RPMI7951 (cell line): ENCODE results near the gene CLEC16A. TPM values are rescaled to one million over a fixed set of nuclear protein-coding genes. Genes with fewer than 3 reads are reported as not detected.
"Not testable (repeated sequence)": the region's sequence is repeated elsewhere in the genome, so short reads cannot be mapped to it uniquely, and the experiment has no call there.

Experiments used
- DNase-seq: peaks from one replicate; pipeline ENCODE4 v3.0.0-alpha.2; 2012; ENCODE audit warnings: low read depth
- total RNA-seq: library from RNA; depleted of rRNA; stranded (reverse); fragments of >200 nt; shearing (Covaris generic); gene quantifications from 2 replicates; pipeline ENCODE4 v1.2.3, GENCODE V29; 2014

The CLEC16A gene
- total RNA-seq, 1 experiment from 2014 or later = 8.8 TPM

DNA sequence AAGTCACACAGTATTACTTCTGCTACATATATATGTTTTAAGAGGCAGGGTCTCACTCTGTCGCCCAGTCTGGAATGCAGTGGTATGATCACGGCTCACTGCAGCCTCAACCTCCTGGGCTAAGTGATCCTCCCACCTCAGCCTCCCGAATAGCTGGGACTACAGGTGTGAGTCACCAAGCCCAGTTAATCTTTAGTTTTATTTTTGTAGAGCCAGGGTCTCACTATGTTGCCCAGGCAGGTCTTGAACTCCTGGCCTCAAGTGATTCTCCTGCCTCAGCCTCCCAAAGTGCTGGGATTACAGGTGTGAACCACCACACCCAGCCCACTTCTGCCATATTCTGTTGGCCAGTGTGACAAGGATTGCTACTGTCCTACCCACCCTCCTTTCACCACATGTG lies 19.1 kb upstream of the CLEC16A start:
- DNase-seq = not testable (repeated sequence)

DNA sequence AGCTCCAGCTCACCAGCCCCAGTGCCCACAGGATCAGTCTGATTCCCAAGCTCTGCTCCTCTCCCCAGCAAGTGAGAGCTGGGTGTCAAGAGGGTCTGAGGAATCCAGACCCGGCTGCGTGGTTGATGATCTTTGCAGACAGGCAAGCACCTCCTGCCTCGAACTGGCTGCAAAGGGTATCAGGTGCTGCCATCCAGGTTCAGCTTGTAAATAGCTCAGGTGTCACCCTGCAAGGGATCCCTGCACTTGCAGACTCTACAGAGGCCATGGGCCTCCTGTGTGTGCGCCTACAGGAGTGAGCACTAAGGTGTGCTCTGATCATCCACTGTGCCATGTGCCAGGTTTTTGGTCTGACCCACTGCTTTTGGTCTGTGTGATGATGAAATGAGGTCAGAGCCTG lies 18.3 kb upstream of the CLEC16A start:
- DNase-seq = no peak

GRCh38 chr16:10926867-10927266 lies 17.5 kb upstream of the CLEC16A start:
- DNase-seq = no peak

DNA sequence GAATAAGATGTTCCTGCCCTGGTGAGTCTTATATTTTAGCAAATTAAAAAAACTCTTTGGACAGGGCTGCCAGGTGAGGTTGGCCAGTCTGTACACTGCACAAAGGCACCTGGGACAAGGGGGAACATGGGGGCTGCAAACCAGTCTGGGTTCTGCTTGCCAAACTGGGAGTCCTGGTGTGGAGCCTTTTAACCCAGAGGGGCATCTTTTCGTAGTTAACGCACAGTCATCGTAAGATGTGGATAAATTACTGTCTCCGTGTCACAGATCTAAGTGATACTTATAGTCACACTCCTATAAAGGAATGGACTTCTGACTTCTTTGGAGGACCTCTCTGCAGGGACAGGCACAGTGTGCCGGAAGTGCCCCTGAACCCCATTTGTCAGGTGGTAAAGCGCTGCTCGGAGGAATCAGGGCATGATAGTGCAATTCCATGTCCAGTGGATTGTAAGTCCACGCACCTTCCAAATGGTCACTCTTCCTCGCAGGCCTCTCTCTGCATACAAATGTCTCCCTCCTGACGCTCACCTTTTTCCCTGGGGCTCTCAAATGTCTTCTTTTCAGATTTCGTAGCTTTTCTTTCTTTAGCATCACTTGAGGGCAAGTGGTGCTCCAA lies 16.8 kb upstream of the CLEC16A start:
- no peak for DNase-seq

- DNase-seq = not testable (repeated sequence)
Observed at GRCh38 chr16:10929097-10929496, 15.3 kb upstream of the CLEC16A start.

DNA sequence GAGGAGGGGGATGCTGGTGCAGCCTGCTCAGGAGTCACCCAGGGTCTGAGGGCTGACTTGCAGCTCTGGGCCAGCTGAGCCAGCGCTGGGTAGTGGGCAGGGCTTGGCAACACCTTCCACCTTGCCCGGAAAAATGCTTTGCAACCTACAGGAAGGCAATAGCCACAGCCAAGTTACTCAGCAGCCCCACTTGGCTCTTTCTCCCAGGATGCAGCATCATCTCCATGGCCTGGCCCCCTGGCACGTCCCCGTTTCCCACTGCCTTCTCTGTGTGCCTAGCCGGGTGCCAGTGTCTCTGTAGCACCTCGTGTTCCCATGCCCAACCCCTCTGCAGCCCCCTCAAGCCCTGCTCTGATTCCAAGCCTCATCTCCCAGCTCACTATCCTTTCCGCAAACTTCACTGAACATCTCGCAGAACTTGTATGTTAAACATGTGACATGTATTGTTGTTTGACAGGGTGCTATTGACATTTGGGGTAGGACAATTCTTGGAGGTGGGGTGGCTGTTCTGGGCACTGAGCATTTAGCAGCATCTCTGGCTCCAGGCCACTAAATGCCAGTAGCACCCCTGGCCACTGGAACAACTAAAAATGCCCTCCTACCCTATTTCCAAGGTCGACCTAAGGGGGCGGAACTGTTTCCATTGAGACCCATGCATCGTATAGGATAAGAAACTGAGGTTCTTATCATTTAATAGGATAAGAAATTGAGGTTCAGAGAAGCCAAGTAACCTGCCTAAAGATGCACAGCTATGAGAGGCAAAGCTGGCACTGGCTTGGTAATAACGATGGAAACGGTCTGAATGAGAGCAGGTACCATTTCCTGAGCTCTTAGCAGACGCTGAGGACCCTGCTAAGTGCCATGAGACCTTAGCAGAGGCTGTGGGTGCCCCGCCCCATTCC lies 14.3 kb upstream of the CLEC16A start:
- DNase-seq = no peak

DNA sequence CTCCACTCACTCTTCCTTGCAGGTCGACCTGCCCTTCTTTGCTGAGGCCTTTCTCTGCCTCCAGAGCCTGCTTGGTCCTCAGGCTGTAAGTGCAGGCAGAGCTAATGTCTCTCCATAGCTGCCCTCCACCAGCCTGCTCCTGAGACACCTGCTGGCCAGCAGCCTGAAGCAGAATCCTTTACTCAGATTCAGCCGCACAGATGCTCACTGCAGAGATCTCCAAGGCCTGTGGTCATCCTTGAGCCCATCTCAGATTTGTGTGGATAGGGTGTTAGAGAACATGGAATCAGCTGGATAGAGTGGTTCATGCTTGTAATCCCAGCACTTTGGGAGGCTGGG lies 13.6 kb upstream of the CLEC16A start:
- no peak for DNase-seq

DNA sequence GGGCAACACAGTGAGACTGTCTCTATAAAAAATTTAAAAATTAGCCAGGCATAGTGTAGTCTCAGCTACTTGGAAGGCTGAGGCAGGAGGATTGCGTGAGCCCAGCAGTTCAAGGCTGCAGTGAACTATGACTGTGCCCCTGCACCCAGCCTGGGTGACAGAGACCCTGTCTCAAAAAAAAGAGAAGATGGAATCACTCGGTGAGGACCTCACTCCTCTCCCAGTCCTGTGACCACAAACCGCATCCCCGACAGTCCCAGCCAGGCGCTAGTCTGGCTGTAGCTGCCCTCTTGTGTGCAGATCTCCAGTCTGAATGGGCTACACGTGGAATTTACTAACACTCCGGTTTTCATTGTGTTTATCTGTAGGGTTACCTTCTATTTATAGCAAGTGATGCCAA lies 13.2 kb upstream of the CLEC16A start:
- DNase-seq = no peak

GRCh38 chr16:10931977-10932632 lies 12.3 kb upstream of the CLEC16A start:
- no peak for DNase-seq

GRCh38 chr16:10932959-10933710 lies 11.2 kb upstream of the CLEC16A start:
- DNase-seq = no peak

GRCh38 chr16:10933865-10934264 lies 10.5 kb upstream of the CLEC16A start:
- no peak for DNase-seq

- DNase-seq = no peak
Observed at GRCh38 chr16:10934325-10935107, 9.8 kb upstream of the CLEC16A start.

DNA sequence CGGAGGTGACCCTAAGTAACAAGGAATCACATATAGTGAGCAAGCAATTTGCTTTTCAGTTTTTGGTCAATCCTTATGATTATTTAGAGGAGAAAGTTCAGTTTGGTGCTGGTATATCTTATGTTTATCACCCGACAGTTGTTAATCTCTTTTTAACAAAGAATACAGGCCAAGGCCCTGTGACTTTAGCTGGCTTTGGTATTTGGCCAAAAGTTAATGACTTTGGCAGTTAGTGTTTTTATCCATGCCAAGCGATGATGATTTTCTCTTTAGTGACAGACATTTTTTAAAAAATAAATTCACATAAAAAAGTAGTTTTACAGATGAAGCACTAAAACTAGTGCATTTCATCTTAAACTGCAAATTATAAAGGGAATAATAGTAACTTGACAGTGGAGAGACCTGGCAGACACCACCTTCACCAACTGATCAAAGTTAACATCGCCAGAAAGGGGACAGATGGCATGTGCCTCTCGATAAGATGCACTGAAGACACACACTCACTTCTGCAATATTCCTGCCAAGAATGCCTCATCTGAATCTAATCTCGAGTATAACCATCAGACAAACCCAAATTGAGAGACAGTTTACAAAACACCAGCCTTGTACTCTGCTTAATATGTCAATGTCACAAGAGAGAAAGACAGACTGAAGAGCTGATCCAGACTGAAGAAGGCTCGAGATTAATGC lies 9.0 kb upstream of the CLEC16A start:
- no peak for DNase-seq

DNA sequence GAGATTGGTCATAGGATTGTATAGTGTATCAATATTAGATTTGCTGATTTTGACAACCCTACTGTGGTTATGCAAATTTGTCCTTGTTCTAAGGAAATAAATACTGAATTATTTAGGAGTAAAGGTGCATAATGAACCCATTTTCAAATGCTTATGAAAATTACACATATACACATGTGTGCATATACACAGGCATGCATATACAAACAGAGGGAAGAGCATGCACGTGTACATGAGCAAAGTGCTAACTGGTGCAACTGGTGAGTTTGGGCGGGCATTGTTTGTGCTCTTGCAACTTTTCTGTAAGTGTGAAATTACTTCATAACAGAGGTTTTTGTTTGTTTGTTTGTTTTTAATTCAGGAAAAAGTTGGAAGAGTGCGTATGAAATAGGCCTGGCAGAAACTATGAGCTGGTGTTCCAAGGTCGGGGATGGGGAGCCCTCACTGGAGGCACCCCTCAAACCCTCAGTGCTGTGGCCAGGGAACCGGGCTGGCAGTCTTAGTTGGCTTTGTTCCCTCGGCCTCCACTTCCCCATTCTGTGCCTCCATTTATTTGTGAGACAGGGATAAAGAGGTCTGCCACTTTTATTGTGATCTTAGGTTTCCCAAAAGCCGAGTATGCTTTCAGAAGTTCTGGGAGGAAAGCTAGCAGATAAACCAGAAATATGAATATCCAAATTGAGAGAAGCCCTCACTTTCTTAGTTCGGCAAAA lies 7.9 kb upstream of the CLEC16A start:
- DNase-seq = no peak

DNA sequence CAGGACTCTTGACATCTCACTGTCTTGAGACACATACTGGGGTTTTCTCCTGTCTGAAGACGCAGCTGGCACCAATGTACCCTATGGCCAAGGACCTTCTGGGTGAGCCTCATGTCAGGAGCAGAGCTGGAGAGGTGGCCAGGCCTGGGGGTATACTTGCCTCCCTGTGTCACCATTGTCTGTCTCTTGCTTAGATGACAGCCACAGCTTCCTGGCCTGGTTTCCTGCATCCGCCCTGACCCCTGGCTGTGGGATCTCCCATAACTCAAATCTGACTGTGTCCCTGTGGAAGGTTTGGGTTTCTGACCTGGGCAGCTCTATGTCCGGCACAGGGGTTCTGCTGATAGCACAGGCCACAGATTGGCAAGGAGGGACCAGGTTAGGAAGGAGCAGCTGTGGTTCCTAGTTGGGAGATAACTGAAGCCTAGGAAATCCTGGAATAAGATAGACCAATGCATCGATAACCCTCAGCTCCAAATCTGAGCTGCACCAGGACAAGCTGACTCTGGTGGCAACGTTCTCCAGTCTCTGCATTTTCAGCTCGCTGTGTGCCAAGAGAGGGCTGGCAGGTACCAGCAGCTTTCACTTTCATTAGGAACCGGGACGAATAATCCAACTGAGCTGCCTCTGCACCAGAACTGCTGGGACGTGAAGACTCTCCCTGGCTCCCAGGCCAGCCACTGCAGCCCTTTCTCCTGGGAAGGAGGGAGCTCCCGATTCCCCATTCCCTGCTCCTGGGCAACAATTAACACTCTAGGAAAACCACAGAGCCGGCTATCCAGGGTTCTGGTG lies 7.1 kb upstream of the CLEC16A start:
- no peak for DNase-seq

- DNase-seq = no peak
Observed at GRCh38 chr16:10938321-10938720, 6.0 kb upstream of the CLEC16A start.

DNA sequence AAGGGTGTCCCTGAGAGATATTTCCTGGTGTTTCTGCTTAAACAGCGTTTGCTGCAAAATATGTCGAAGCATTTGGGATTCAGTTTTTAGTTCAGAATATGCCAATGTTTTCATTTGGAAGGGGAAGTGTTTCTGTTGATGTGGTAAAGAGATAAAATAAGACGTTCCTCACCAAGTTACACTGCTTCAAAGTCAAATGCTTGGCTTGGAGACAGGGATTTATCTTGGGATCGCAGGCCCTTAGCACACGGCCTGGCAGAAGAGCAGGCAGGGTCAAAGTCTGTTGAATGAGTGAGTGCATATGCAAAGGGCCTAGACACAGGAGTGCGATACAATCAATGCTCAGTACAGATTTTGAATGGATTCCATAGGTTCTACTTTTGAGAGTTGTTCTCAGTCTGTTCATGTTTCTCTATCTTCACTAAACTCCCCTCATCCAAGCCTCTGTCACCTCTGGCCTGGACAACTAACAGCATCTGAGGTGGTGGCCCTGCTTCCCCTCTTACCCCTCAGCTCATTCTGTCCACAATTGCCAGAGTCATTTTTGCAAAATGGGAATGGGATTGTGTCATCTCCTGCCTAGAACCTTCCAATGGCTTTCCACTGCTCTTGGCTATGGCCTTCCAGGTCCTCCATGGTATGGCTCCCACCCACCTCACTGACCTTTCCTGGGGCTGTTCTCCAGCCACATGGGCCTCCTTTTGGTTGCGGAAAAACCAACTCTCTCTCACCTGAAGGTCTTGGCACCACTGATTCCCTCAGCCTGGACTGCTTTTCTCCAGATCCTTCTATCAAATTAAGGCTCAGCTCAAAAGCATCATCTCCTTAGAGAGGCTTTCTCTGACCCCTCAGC lies 5.3 kb upstream of the CLEC16A start:
- no peak for DNase-seq

GRCh38 chr16:10939649-10940234 lies 4.6 kb upstream of the CLEC16A start:
- DNase-seq = no peak
